Measurements from ENCODE around the gene PROKR1. TPM values are rescaled to one million over a fixed set of nuclear protein-coding genes. Genes with fewer than 3 reads are reported as not detected.

The PROKR1 gene
- total RNA-seq, 1 donor from 2014 or later, result not detected

DNA sequence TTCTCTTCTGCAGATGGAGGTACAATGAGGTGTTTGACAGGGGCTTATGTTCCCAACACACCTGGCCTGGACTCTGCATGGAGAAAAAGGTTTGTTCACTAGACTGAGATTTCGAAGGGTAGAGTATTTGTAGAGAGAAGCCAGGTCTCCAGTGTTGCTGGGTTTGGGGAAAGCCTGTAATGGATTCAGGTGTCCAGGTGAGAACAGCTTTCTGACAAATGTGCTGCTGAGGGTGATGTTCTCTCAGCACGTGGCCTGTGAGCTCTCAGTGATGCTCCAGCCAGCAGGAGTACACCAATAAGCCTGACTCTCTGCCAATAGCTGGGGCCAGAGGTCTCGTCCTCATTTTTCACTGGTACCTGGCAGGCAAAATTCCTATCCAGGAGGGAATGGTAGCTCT is 47.5 kb downstream of the PROKR1 start:
- DNase-seq (no peak), ATAC-seq (no peak)
- intact Hi-C loops (cut with micrococcal nuclease), result no loop called here

DNA sequence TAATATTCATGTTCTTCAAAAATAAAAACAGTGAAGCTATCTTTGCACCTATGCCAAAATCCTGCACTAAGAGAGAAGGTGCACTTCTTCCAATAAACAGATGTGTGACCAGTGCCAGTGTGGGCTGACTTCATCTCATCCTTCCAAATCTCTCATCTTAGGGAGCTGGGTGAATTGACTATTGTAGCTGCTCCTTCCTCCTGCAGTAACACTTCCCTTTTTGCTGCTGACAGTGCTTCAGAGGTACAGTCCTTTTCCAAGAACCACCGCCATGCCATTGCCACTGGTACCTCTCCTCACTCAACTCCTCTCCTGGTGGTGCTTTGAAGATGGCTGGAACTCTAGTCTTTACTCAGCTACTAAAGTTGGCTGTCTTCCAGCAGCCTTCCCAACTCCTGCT is 49.1 kb downstream of the PROKR1 start:
- ATAC-seq (no peak), DNase-seq (no peak)
- intact Hi-C loops (cut with micrococcal nuclease), result no loop called here

DNA sequence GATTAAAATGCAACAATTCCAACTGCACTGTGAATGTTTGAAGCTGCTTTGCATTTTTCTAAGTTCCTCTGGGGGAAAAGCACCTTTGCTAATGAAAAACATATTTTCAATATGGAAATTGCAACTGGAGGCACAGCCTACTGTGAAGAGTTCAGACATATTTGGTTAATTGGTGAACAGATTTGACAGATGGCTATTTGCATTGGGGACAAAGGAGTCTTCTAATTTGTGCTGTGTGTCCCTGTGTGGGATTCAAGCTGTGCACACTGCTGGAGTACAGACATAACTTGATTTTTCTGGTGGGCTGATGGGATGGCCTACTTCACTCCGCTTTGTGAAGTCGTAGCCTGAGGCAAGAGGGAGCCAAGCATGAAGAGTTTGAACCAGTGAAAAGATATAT is 50.6 kb downstream of the PROKR1 start:
- intact Hi-C loops (cut with micrococcal nuclease), result no loop called here
- no peak for ATAC-seq
- no peak for DNase-seq

DNA sequence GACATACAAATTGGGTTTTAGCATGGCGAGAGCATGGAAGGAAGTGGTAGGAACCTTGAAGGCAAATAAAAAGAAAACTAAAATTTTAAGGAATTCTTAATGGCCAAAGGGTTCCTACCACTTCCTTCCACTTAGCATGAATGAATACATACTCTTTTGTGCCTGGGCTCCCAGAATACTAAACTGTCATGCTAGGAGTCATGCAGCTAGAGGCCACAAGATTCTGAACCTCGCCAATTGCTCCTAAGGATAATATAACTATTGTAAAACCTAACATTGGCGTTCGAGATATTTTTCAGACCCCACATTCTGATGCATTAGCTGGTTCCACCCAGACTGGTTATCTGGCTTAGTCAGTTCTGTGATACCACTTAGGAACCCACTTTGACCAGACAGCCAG is 52.6 kb downstream of the PROKR1 start:
- intact Hi-C loops (cut with micrococcal nuclease), result no loop called here

DNA sequence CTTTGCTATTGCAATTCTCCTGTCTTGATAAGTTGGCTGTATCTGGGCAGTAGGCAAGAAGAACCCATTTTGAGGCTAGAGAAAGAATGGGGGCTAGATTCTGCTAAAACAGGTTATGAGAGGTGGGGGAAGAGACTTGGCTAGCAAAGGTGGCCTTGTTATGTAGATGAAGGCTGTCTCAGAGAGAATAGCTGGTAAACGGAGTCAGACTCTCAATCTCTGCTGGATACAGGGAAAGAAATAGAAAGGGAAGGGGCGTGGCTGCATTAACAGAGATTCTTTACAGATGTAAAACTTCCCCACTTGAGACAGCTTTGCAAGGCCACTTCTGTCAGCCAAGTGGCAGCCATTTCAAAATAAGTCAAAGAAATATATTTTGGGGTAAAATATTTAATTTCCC is 53.2 kb downstream of the PROKR1 start:
- DNase-seq (no peak), ATAC-seq (no peak)
- intact Hi-C loops (cut with micrococcal nuclease), result no loop called here

More for the DNA sequence above, 52.6 kb downstream of the PROKR1 start:
- DNase-seq (no peak), ATAC-seq (no peak)

DNA sequence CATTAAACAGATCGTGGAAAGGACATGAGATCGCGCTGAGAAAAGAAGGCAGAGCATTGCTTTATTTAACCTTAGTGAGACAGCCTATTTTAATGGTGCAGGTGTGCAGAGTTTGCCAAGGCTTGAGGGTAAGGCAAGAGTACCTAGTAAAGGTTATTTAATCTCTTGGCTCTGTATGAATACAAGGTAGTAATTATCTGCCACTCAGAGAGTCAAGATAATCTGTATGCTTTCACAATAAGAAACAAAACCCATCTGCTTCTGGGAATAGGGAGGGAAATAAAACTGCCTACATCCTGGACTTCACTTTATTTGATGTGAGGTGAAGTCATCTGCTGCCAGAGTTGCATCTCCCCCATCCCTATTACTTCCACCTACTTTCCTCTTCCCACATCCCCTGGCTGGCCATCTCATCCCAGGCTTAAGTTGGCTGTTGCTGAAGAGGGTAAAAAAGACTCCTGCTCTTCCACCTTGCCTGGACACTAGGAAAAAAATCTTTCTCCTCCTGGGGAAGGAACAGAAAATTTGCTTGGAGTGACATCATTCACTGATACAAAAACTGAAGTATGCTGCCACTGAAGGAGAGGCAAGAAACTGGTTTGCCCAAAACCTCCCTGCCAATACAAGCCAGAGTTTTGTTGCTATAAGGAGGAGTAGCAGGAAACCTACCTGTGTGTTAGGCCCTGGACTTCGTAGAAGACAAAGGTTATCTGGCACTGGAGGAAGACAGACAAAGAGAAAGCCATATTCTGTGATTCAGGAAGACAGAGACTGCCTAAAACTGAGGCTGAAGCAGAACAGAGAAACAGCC is 55.4 kb downstream of the PROKR1 start:
- intact Hi-C loops (cut with micrococcal nuclease), result no loop called here

DNA sequence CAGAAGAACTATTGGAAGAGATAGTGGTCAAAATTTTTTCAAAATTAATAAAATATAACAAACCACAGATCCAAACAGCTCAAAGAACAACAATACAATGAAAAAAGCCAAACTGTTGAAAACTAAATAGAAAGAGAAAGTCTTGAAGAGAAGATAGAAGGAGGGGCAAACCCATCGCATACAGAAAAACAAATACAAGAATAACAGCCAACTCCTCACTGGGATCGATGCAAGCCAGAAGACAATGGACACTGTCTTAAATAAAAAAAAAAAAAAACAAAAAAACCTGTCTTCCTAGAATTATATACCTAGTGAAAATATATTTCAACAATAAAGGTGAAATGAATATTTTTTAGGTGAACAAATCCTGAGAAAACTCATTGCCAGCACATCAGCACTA is 57.2 kb downstream of the PROKR1 start:
- no peak for ATAC-seq
- intact Hi-C loops (cut with micrococcal nuclease), result loop anchor here (10.0 kb wide), 1 partner anchor 214 kb away; no protein-coding TSS in a partner anchor
- DNase-seq, result no peak

More for the DNA sequence above, 55.4 kb downstream of the PROKR1 start:
- no peak for ATAC-seq
- DNase-seq, result no peak

DNA sequence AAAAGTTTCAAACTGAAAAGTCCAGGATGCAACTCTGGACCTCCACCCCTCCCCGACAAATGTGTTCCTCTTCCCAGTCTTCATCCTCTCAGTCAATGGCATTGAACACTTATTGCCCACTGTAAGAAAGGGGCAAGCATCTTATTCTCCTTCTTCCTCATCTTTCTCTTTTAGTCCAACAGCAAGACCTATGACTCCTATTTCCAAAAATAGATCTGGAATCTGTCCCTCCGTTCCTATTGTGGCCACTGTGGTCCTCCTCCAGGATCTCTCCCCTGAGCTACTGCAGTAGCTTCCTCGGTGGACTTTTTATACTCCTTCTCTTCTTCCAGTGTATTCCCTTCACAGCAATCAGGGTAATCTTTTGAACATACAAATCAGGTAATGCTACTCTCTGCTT is 63.3 kb downstream of the PROKR1 start:
- intact Hi-C loops (cut with micrococcal nuclease), result loop anchor here (10.0 kb wide), 1 partner anchor 208 kb away; no protein-coding TSS in a partner anchor
- DNase-seq, result no peak
- no peak for ATAC-seq

Other genes with a start within 250 kb of the PROKR1 start
- gene FBXO48, start 176.3 kb upstream of the PROKR1 start, total RNA-seq, result 0.92 TPM
- 3.9 TPM for gene APLF, start 176.0 kb upstream of the PROKR1 start, total RNA-seq
- 5.4 TPM for gene ARHGAP25, start 91.2 kb downstream of the PROKR1 start, total RNA-seq
- 0.25 TPM for gene BMP10, start 227.8 kb downstream of the PROKR1 start, total RNA-seq

All from left ventricle myocardium superior (tissue), 1 donor.